Activated naive CD4-positive, alpha-beta T cell treated with anti-CD3 and anti-CD28 coated beads, Interleukin-2, amount 10 ng/mL, durations not matched to agents 7 days and 5 days (primary cell): ENCODE data around the gene SULT1C3.
"Not testable (repeated sequence)": the region's sequence is repeated elsewhere in the genome, so short reads cannot be mapped to it uniquely, and the experiment has no call there.

Experiments used
- CTCF ChIA-PET: fragments of 350-600 bp; sonication (Branson Sonifier 250); formaldehyde crosslinking; loops from one replicate; lab custom pipeline; 2021; ENCODE audit warnings: antibody characterized with exemption; lab: Charles Lee
- DNase-seq: peaks from one replicate; pipeline ENCODE4 v3.0.0-alpha.2; 2020
- H3K27ac Mint-ChIP-seq: one replicate; pipeline ENCODE4 v1.8.0; 2021; ENCODE audit warnings: mild to moderate bottlenecking, moderate library complexity, mixed read lengths
- H3K27me3 Mint-ChIP-seq: one replicate; pipeline ENCODE4 v1.8.0; 2021; ENCODE audit warnings: mild to moderate bottlenecking, mixed read lengths
- H3K36me3 Mint-ChIP-seq: one replicate; pipeline ENCODE4 v1.8.0; 2021; ENCODE audit warnings: mixed read lengths
- H3K4me1 Mint-ChIP-seq: one replicate; pipeline ENCODE4 v1.8.0; 2021; ENCODE audit warnings: mixed read lengths
- H3K4me3 Mint-ChIP-seq: one replicate; pipeline ENCODE4 v1.8.0; 2021; ENCODE audit warnings: mild to moderate bottlenecking, moderate library complexity, mixed read lengths
- H3K9me3 Mint-ChIP-seq: one replicate; pipeline ENCODE4 v1.8.0; 2021; ENCODE audit warnings: mixed read lengths

SULT1C3 gene

GRCh38 chr2:108267101-108267500 is 27.3 kb downstream of the SULT1C3 start:
- Mint-ChIP-seq H3K4me3 (no peak overlapping the region), H3K9me3 (no peaks in the 10 kb centered on the region), H3K27me3 (peaks cover 8% of the 10 kb centered on the region), H3K4me1 (no peaks in the 10 kb centered on the region), H3K27ac (no peak overlapping the region), H3K36me3 (no peaks in the 10 kb centered on the region)
- CTCF ChIA-PET: no interaction called here
- DNase-seq: no peak

- no peaks in the 10 kb centered on the region for H3K9me3 Mint-ChIP-seq
- no peak overlapping the region for H3K27ac Mint-ChIP-seq
- no peaks in the 10 kb centered on the region for H3K4me1 Mint-ChIP-seq
- DNase-seq: no peak
- no peak overlapping the region for H3K4me3 Mint-ChIP-seq
- CTCF ChIA-PET: no interaction called here
- peaks cover 8% of the 10 kb centered on the region for H3K27me3 Mint-ChIP-seq
- H3K36me3 Mint-ChIP-seq: no peaks in the 10 kb centered on the region
Measured at GRCh38 chr2:108268001-108268400, 28.2 kb downstream of the SULT1C3 start.

- Mint-ChIP-seq H3K9me3 (no peaks in the 10 kb centered on the region), H3K4me1 (no peaks in the 10 kb centered on the region), H3K4me3 (no peak overlapping the region), H3K27ac (no peak overlapping the region), H3K27me3 (peaks cover 4% of the 10 kb centered on the region), H3K36me3 (no peaks in the 10 kb centered on the region)
- CTCF ChIA-PET: no interaction called here
- DNase-seq: no peak
Measured at GRCh38 chr2:108270346-108270745, 30.6 kb downstream of the SULT1C3 start.

- H3K9me3 Mint-ChIP-seq: no peaks in the 10 kb centered on the region
- H3K27ac Mint-ChIP-seq: no peak overlapping the region
- peaks cover 4% of the 10 kb centered on the region for H3K27me3 Mint-ChIP-seq
- H3K36me3 Mint-ChIP-seq: no peaks in the 10 kb centered on the region
- DNase-seq: no peak
- H3K4me1 Mint-ChIP-seq: no peaks in the 10 kb centered on the region
- no peak overlapping the region for H3K4me3 Mint-ChIP-seq
- CTCF ChIA-PET: no interaction called here
Measured at GRCh38 chr2:108270768-108271506, 31.2 kb downstream of the SULT1C3 start.

- Mint-ChIP-seq H3K36me3 (no peaks in the 10 kb centered on the region), H3K4me3 (no peak overlapping the region), H3K27me3 (peaks cover 4% of the 10 kb centered on the region), H3K4me1 (no peaks in the 10 kb centered on the region), H3K27ac (no peak overlapping the region), H3K9me3 (no peaks in the 10 kb centered on the region)
- no peak for DNase-seq
- CTCF ChIA-PET: no interaction called here
Measured at GRCh38 chr2:108271691-108272253, 32.0 kb downstream of the SULT1C3 start.

- peaks cover 11% of the 10 kb centered on the region for H3K27me3 Mint-ChIP-seq
- no peaks in the 10 kb centered on the region for H3K9me3 Mint-ChIP-seq
- no peak for DNase-seq
- no peaks in the 10 kb centered on the region for H3K4me1 Mint-ChIP-seq
- CTCF ChIA-PET: no interaction called here
- no peak overlapping the region for H3K4me3 Mint-ChIP-seq
- H3K36me3 Mint-ChIP-seq: no peaks in the 10 kb centered on the region
- no peak overlapping the region for H3K27ac Mint-ChIP-seq
Measured at GRCh38 chr2:108278631-108279030, 38.9 kb downstream of the SULT1C3 start.

GRCh38 chr2:108279468-108279867 is 39.7 kb downstream of the SULT1C3 start:
- Mint-ChIP-seq H3K27me3 (peaks cover 11% of the 10 kb centered on the region), H3K4me1 (no peaks in the 10 kb centered on the region), H3K9me3 (no peaks in the 10 kb centered on the region), H3K4me3 (no peak overlapping the region), H3K27ac (no peak overlapping the region), H3K36me3 (no peaks in the 10 kb centered on the region)
- CTCF ChIA-PET: no interaction called here
- DNase-seq: no peak

GRCh38 chr2:108280466-108280865 is 40.7 kb downstream of the SULT1C3 start:
- CTCF ChIA-PET: no interaction called here
- Mint-ChIP-seq H3K9me3 (no peaks in the 10 kb centered on the region), H3K27me3 (peaks cover 11% of the 10 kb centered on the region)

GRCh38 chr2:108284566-108284965 is 44.8 kb downstream of the SULT1C3 start:
- CTCF ChIA-PET, H3K27me3 Mint-ChIP-seq, H3K27ac Mint-ChIP-seq, H3K36me3 Mint-ChIP-seq, H3K4me3 Mint-ChIP-seq, H3K9me3 Mint-ChIP-seq, H3K4me1 Mint-ChIP-seq, DNase-seq: not testable (repeated sequence)

More at GRCh38 chr2:108280466-108280865, 40.7 kb downstream of the SULT1C3 start:
- Mint-ChIP-seq H3K4me1 (no peaks in the 10 kb centered on the region), H3K27ac (no peak overlapping the region), H3K36me3 (no peaks in the 10 kb centered on the region), H3K4me3 (no peak overlapping the region)
- DNase-seq: no peak

GRCh38 chr2:108285616-108286015 is 45.8 kb downstream of the SULT1C3 start:
- Mint-ChIP-seq H3K4me3 (no peak overlapping the region), H3K36me3 (no peaks in the 10 kb centered on the region), H3K4me1 (no peaks in the 10 kb centered on the region), H3K9me3 (no peaks in the 10 kb centered on the region), H3K27me3 (no peaks in the 10 kb centered on the region), H3K27ac (no peak overlapping the region)
- DNase-seq: no peak
- CTCF ChIA-PET: no interaction called here

- CTCF ChIA-PET: no interaction called here
- Mint-ChIP-seq H3K36me3 (no peaks in the 10 kb centered on the region), H3K4me3 (no peak overlapping the region), H3K27ac (no peak overlapping the region), H3K27me3 (no peaks in the 10 kb centered on the region), H3K9me3 (no peaks in the 10 kb centered on the region), H3K4me1 (no peaks in the 10 kb centered on the region)
- DNase-seq: no peak
Measured at GRCh38 chr2:108287169-108287568, 47.4 kb downstream of the SULT1C3 start.

GRCh38 chr2:108288534-108289106 is 48.9 kb downstream of the SULT1C3 start, which contains the start of gene SULT1C2:
Gene SULT1C2 (plus strand): TSS chr2:108288895. CDS start chr2:108293668, 4,773 bp downstream.
- CTCF ChIA-PET: no interaction called here
- H3K4me1 Mint-ChIP-seq: no peaks in the 10 kb centered on the region
- no peak for DNase-seq
- no peaks in the 10 kb centered on the region for H3K36me3 Mint-ChIP-seq
- no peaks in the 10 kb centered on the region for H3K9me3 Mint-ChIP-seq
- H3K4me3 Mint-ChIP-seq: no peak within 1 kb of the TSS
- no peaks in the 10 kb centered on the region for H3K27me3 Mint-ChIP-seq
- no peak within 1 kb of the TSS for H3K27ac Mint-ChIP-seq

GRCh38 chr2:108293850-108294249 is 54.1 kb downstream of the SULT1C3 start:
- H3K27ac Mint-ChIP-seq: no peak overlapping the region
- H3K9me3 Mint-ChIP-seq: no peaks in the 10 kb centered on the region
- no peak for DNase-seq
- H3K4me1 Mint-ChIP-seq: no peaks in the 10 kb centered on the region
- CTCF ChIA-PET: interaction anchor here (0.6 kb wide), 1 partner anchor 348 kb away, joined by 3 read pairs; no protein-coding TSS in a partner anchor
- peaks cover 6% of the 10 kb centered on the region for H3K27me3 Mint-ChIP-seq
- H3K4me3 Mint-ChIP-seq: no peak overlapping the region
- H3K36me3 Mint-ChIP-seq: no peaks in the 10 kb centered on the region

GRCh38 chr2:108297436-108298141 is 57.8 kb downstream of the SULT1C3 start:
- CTCF ChIA-PET: no interaction called here
- H3K4me3 Mint-ChIP-seq: no peak overlapping the region

More at GRCh38 chr2:108297436-108298141, 57.8 kb downstream of the SULT1C3 start:
- no peak for DNase-seq
- H3K27ac Mint-ChIP-seq: no peak overlapping the region
- no peaks in the 10 kb centered on the region for H3K4me1 Mint-ChIP-seq
- H3K9me3 Mint-ChIP-seq: no peaks in the 10 kb centered on the region
- no peaks in the 10 kb centered on the region for H3K36me3 Mint-ChIP-seq
- H3K27me3 Mint-ChIP-seq: peaks cover 6% of the 10 kb centered on the region
